Left lung (tissue), 10 donors: ENCODE data around the gene PCLO. TPM values are rescaled to one million over a fixed set of nuclear protein-coding genes. Genes with fewer than 3 reads are reported as not detected.

Experiments
- ATAC-seq: fragments of 200-7000 bp; cut with Tn5 transposase; one replicate; pipeline ENCODE4 v1.9.1; 2020; ENCODE audit warnings: moderate library complexity
- DNase-seq, 4 donors: peaks; one replicate each; pipeline ENCODE4 v3.0.0-alpha.2; 2013 to 2020
- H3K27ac ChIP-seq, 2 donors: fragments of 200-600 bp; sonication (generic) in 1 of 2; one replicate each; pipeline versions ENCODE4 v1.5.0 to v1.8.0; 2020 to 2021
- H3K27me3 ChIP-seq, 2 donors: fragments of 200-600 bp; sonication (generic) in 1 of 2; one replicate each; pipeline versions ENCODE4 v1.5.0 to v1.8.0; 2020 to 2021
- H3K36me3 ChIP-seq, 2 donors: fragments of 200-600 bp; sonication (generic) in 1 of 2; one replicate each; pipeline versions ENCODE4 v1.5.0 to v1.8.0; 2020 to 2021
- H3K4me1 ChIP-seq, 2 donors: fragments of 200-600 bp; one replicate each; pipeline ENCODE4 v1.8.0; 2021
- H3K4me3 ChIP-seq, 2 donors: fragments of 200-600 bp; sonication (generic) in 1 of 2; one replicate each; pipeline versions ENCODE4 v1.5.0 to v1.8.0; 2020 to 2021; ENCODE audit warnings: mild to moderate bottlenecking in 1 of 2
- H3K9me3 ChIP-seq, 2 donors: fragments of 200-600 bp; sonication (generic) in 1 of 2; one replicate each; pipeline versions ENCODE4 v1.5.0 to v1.8.0; 2020 to 2021
- CTCF ChIP-seq, 2 donors: fragments of 200-600 bp; sonication (generic) in 1 of 2; IDR thresholded peaks; one replicate each; pipeline versions ENCODE4 v1.5.0 to v1.8.0; 2021; ENCODE audit warnings: antibody characterized with exemption in 2 of 2
- intact Hi-C, 2 donors: fragments of 100-400 bp; cut with DNase I; formaldehyde crosslinking; loops; one replicate each; pipeline versions ENCODE4 v1.11.2 to v1.14.2; 2022
- polyA plus RNA-seq, 6 donors: library from polyadenylated mRNA; unstranded; fragments of 120-200 nt; gene quantifications; one replicate each; pipeline ENCODE4 v1.2.1, GENCODE V29; 2013; ENCODE audit not compliant: insufficient read length in 6 of 6
- total RNA-seq, 2 donors: library from RNA; stranded (reverse); fragmentation: NEBNext Ultra II Directional; extraction: Animal tissue kit (Norgen Biotek cat#: 25700); gene quantifications; one replicate each; pipeline ENCODE4 v1.2.1, GENCODE V29; 2021
- donor health status: DM: no; HTN: yes; CAD: no.
- donor health status: DM: no; HTN: no; CAD: no.

PCLO gene
- total and polyA plus RNA-seq, 8 donors = 5.3 to 7.7 (median 5.9) TPM

GRCh38 chr7:83143107-83143506 is 19.6 kb downstream of the PCLO start:
- H3K27ac ChIP-seq = no peak overlapping the region
- DNase-seq = no peak
- H3K4me1 ChIP-seq = no peaks in the 10 kb centered on the region
- H3K9me3 ChIP-seq = no peaks in the 10 kb centered on the region
- no peak for TF ChIP-seq CTCF (IDR thresholded peaks at IDR 0.05)
- no peaks in the 10 kb centered on the region for H3K36me3 ChIP-seq
- no peak overlapping the region for H3K4me3 ChIP-seq
- H3K27me3 ChIP-seq = no peaks in the 10 kb centered on the region
- intact Hi-C loops = no loop called here
- ATAC-seq = no peak

- no peak for ATAC-seq
- Histone ChIP-seq H3K4me1 (no peaks in the 10 kb centered on the region), H3K4me3 (no peak overlapping the region), H3K27ac (no peak overlapping the region), H3K27me3 (no peaks in the 10 kb centered on the region), H3K9me3 (no peaks in the 10 kb centered on the region), H3K36me3 (no peaks in the 10 kb centered on the region)
- intact Hi-C loops = no loop called here
- DNase-seq = no peak
- TF ChIP-seq CTCF (IDR thresholded peaks at IDR 0.05) = no peak
Measured at GRCh38 chr7:83142365-83142764, 20.3 kb downstream of the PCLO start.

- intact Hi-C loops = no loop called here
- H3K27ac ChIP-seq = no peak overlapping the region
- ATAC-seq (no peak), DNase-seq (no peak)
- no peak for TF ChIP-seq CTCF (IDR thresholded peaks at IDR 0.05)
- H3K4me3 ChIP-seq = no peak overlapping the region
- no peaks in the 10 kb centered on the region for H3K9me3 ChIP-seq
- no peaks in the 10 kb centered on the region for H3K4me1 ChIP-seq
- no peaks in the 10 kb centered on the region for H3K27me3 ChIP-seq
- H3K36me3 ChIP-seq = no peaks in the 10 kb centered on the region
Measured at GRCh38 chr7:83141927-83142326, 20.8 kb downstream of the PCLO start.

- H3K36me3 ChIP-seq = no peaks in the 10 kb centered on the region
- intact Hi-C loops = no loop called here
- TF ChIP-seq CTCF (IDR thresholded peaks at IDR 0.05) = no peak
- no peaks in the 10 kb centered on the region for H3K4me1 ChIP-seq
- no peak for DNase-seq
- no peak overlapping the region for H3K27ac ChIP-seq
- H3K27me3 ChIP-seq = no peaks in the 10 kb centered on the region
- ATAC-seq = no peak
- no peak overlapping the region for H3K4me3 ChIP-seq
- H3K9me3 ChIP-seq = no peaks in the 10 kb centered on the region
Measured at GRCh38 chr7:83130623-83131545, 31.8 kb downstream of the PCLO start.

GRCh38 chr7:83130191-83130590 is 32.5 kb downstream of the PCLO start:
- H3K4me3 ChIP-seq = no peak overlapping the region
- peaks cover 0 to under 1% of the 10 kb centered on the region in 2 donors for H3K9me3 ChIP-seq
- intact Hi-C loops = no loop called here
- H3K27me3 ChIP-seq = no peaks in the 10 kb centered on the region
- DNase-seq (no peak), ATAC-seq (no peak)
- no peak for TF ChIP-seq CTCF (IDR thresholded peaks at IDR 0.05)
- no peak overlapping the region for H3K27ac ChIP-seq
- no peaks in the 10 kb centered on the region for H3K36me3 ChIP-seq
- H3K4me1 ChIP-seq = no peaks in the 10 kb centered on the region
